Neuronal stem cell (in vitro differentiated cells): ENCODE measurements around the gene CADM3. TPM values are rescaled to one million over a fixed set of nuclear protein-coding genes. Genes with fewer than 3 reads are reported as not detected.

Experiments used
- DNase-seq: peaks from one replicate; pipeline ENCODE4 v3.0.0-alpha.2; 2013; ENCODE audit warnings: low spot score
- H2AFZ ChIP-seq: one replicate; pipeline ENCODE4 v1.6.1; 2013; ENCODE audit warnings: mild to moderate bottlenecking, low read length, inconsistent platforms
- H2AK5ac ChIP-seq: 2 replicates; pipeline ENCODE4 v1.6.1; 2013; ENCODE audit warnings: low read depth, mild to moderate bottlenecking, inconsistent platforms, low read length, moderate library complexity, mixed read lengths
- H2BK120ac ChIP-seq: 2 replicates; pipeline ENCODE4 v1.6.1; 2013; ENCODE audit warnings: low read depth, mild to moderate bottlenecking, inconsistent platforms, low read length, moderate library complexity, mixed read lengths
- H2BK12ac ChIP-seq: one replicate; pipeline ENCODE4 v1.6.1; 2013; ENCODE audit warnings: low read length, inconsistent platforms
- H2BK15ac ChIP-seq: 2 replicates; pipeline ENCODE4 v1.6.1; 2013; ENCODE audit warnings: mild to moderate bottlenecking, low read length, inconsistent platforms, mixed read lengths
- H2BK5ac ChIP-seq: one replicate; pipeline ENCODE4 v1.6.1; 2013; ENCODE audit warnings: inconsistent platforms, mild to moderate bottlenecking, low read length, moderate library complexity
- H3K14ac ChIP-seq: one replicate; pipeline ENCODE4 v1.6.1; 2013; ENCODE audit warnings: low read length, inconsistent platforms
- H3K18ac ChIP-seq: 2 replicates; pipeline ENCODE4 v1.6.1; 2013; ENCODE audit warnings: low read length, inconsistent platforms
- H3K23ac ChIP-seq: 2 replicates; pipeline ENCODE4 v1.6.1; 2013; ENCODE audit warnings: low read depth, mild to moderate bottlenecking, mixed read lengths, low read length, inconsistent platforms; ENCODE audit not compliant: poor library complexity
- H3K27ac ChIP-seq: replicated peaks from 3 replicates; pipeline ENCODE4 v1.5.1; 2013; ENCODE audit warnings: low read length, inconsistent platforms
- H3K27me3 ChIP-seq, 3 experiments: 2 replicates each; pipeline ENCODE4 v1.6.1; 2013; ENCODE audit warnings: low read length in 3 of 3, mild to moderate bottlenecking in 2 of 3, inconsistent platforms in 1 of 3, low read depth in 1 of 3, mixed read lengths in 1 of 3, moderate library complexity in 1 of 3; ENCODE audit not compliant: control insufficient read depth in 3 of 3, insufficient read depth in 3 of 3
- H3K36me3 ChIP-seq, 2 donors: replicated peaks in 1 of 2; 2 replicates each; pipeline ENCODE4 v1.6.1; 2013; ENCODE audit warnings: low read length in 2 of 2; ENCODE audit not compliant: control insufficient read depth in 2 of 2, insufficient read depth in 2 of 2
- H3K4ac ChIP-seq: 2 replicates; pipeline ENCODE4 v1.6.1; 2013; ENCODE audit warnings: inconsistent platforms, mild to moderate bottlenecking, low read length, moderate library complexity
- H3K4me1 ChIP-seq, 2 donors: 1 replicate in 1 of 2; 2 replicates in 1 of 2; pipeline ENCODE4 v1.6.1; 2013; ENCODE audit warnings: low read length in 2 of 2, low read depth in 1 of 2; ENCODE audit not compliant: control insufficient read depth in 2 of 2, insufficient read depth in 1 of 2
- H3K4me2 ChIP-seq: one replicate; pipeline ENCODE4 v1.6.1; 2013; ENCODE audit warnings: mild to moderate bottlenecking, low read length, inconsistent platforms; ENCODE audit not compliant: insufficient read depth, poor library complexity, severe bottlenecking
- H3K4me3 ChIP-seq, 2 donors: 2 replicates each; pipeline ENCODE4 v1.5.1; 2013; ENCODE audit warnings: low read length in 2 of 2, mild to moderate bottlenecking in 2 of 2, inconsistent platforms in 1 of 2, moderate library complexity in 1 of 2
- H3K79me1 ChIP-seq: one replicate; pipeline ENCODE4 v1.6.1; 2013; ENCODE audit warnings: low read depth, mild to moderate bottlenecking, inconsistent platforms, low read length, moderate library complexity
- H3K9ac ChIP-seq: one replicate; pipeline ENCODE4 v1.6.1; 2013; ENCODE audit warnings: mild to moderate bottlenecking, low read depth, low read length, inconsistent platforms; ENCODE audit not compliant: poor library complexity
- H3K9me3 ChIP-seq, 2 donors: replicated peaks in 1 of 2; 2 replicates each; pipeline versions ENCODE3 to v1.6.1; 2013; ENCODE audit warnings: low read length in 2 of 2, mild to moderate bottlenecking in 2 of 2, inconsistent platforms in 1 of 2, low read depth in 1 of 2, mixed read lengths in 1 of 2, moderate library complexity in 1 of 2; ENCODE audit not compliant: control insufficient read depth in 2 of 2, insufficient read depth in 1 of 2
- H4K8ac ChIP-seq: one replicate; pipeline ENCODE4 v1.6.1; 2013; ENCODE audit warnings: low read depth, mild to moderate bottlenecking, inconsistent platforms, low read length, moderate library complexity
- H4K91ac ChIP-seq: one replicate; pipeline ENCODE4 v1.6.1; 2013; ENCODE audit warnings: low read length, low read depth, mild to moderate bottlenecking, inconsistent platforms; ENCODE audit not compliant: poor library complexity
- WGBS, 2 donors: extraction: QIAGEN DNeasy Blood & Tissue Kit; methylation state at CpG; one replicate each; pipeline ENCODE4 v1.1.7; 2013; ENCODE audit warnings: missing lambda C conversion rate in 2 of 2, mixed read lengths in 1 of 2; ENCODE audit not compliant: insufficient read length in 2 of 2, insufficient replicate concordance in 1 of 2; ENCODE audit errors: extremely low coverage in 2 of 2; 5-methylcytosine and 5-hydroxymethylcytosine counted together
- polyA plus RNA-seq, 2 experiments: library from polyadenylated mRNA; stranded (reverse); fragments of 200-250 nt; gene quantifications; one replicate each; pipeline ENCODE4 v1.2.3, GENCODE V29; 2013

The CADM3 gene, protein sequence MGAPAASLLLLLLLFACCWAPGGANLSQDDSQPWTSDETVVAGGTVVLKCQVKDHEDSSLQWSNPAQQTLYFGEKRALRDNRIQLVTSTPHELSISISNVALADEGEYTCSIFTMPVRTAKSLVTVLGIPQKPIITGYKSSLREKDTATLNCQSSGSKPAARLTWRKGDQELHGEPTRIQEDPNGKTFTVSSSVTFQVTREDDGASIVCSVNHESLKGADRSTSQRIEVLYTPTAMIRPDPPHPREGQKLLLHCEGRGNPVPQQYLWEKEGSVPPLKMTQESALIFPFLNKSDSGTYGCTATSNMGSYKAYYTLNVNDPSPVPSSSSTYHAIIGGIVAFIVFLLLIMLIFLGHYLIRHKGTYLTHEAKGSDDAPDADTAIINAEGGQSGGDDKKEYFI
- 8.9 TPM for polyA plus RNA-seq (2013, experiment 1 of 2)
- polyA plus RNA-seq (2013, experiment 2 of 2), result 9.2 TPM

- no peak within 1 kb of the TSS for H2BK120ac ChIP-seq
- H3K27me3 ChIP-seq, result peaks cover 0 to 13% (median 0%) of the 10 kb centered on the region in 3 experiments
- no peak within 1 kb of the TSS for H3K27ac ChIP-seq
- no peak within 1 kb of the TSS for H3K14ac ChIP-seq
- DNase-seq, result peak; percentile 61
- H4K91ac ChIP-seq, result no peak within 1 kb of the TSS
- H3K18ac ChIP-seq, result peak within 1 kb of the TSS; percentile 84
- no peak within 1 kb of the TSS for H2BK15ac ChIP-seq
- peak within 1 kb of the TSS; percentile 88 for H2AFZ ChIP-seq
- H2BK5ac ChIP-seq, result no peak within 1 kb of the TSS
- WGBS, 2 donors, result no CpG with 5 or more reads among the region's 29 CpGs
- peak within 1 kb of the TSS; percentile 57 for H4K8ac ChIP-seq
- H2BK12ac ChIP-seq, result no peak within 1 kb of the TSS
- H3K9me3 ChIP-seq, result no peaks in the 10 kb centered on the region
- no peaks in the 10 kb centered on the region for H3K36me3 ChIP-seq
- peak within 1 kb of the TSS; percentile 90 for H3K9ac ChIP-seq
- peaks cover 3% of the 10 kb centered on the region for H3K79me1 ChIP-seq
- no peak within 1 kb of the TSS for H3K4ac ChIP-seq
- peak within 1 kb of the TSS; percentile 95 for H3K4me2 ChIP-seq
- H3K23ac ChIP-seq, result peak within 1 kb of the TSS; percentile 76
- H2AK5ac ChIP-seq, result no peak within 1 kb of the TSS
- H3K4me3 ChIP-seq, result peak within 1 kb of the TSS; percentile 65 to 89
- peaks cover 8 to 11% of the 10 kb centered on the region in 2 donors for H3K4me1 ChIP-seq
These were observed at the start of gene CADM3 for GRCh38 chr1:159171254-159171687. Gene CADM3 (plus strand): TSS chr1:159171615. CDS start chr1:159171766, 151 bp downstream.

DNA sequence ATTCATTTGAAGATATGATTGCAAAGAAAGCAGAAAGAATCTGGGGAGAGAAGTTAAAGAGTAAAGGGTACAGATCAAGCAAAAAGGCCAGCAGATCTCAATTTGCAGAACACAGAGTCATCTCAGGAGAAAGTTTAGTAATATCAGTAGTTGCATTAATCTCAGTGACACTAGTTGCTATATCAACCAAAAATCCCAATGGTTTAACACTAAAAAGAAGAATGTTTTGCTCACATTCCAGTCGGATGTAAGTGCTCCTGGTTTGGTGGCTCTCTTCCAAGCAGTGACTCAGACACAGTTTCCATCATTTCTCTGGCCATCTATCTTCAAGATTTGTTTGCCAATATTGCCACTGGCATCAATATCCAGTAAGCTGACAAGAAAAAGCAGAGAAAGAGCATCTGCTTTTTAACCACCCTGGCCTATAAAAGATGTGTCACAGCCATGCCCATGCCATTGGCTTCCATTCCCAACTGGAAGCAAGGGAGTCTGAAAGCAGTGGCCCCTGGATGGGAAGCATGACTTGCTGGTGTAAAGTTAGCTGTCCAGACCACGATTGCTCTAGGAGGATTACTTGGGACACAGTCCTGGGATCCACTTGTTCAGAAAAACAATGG is 49.3 kb upstream of the CADM3 start:
- Histone ChIP-seq H2BK15ac (no peak overlapping the region), H2AFZ (no peak overlapping the region), H4K91ac (no peak overlapping the region), H3K9ac (no peak overlapping the region), H3K23ac (no peak overlapping the region), H3K79me1 (no peaks in the 10 kb centered on the region), H3K18ac (no peak overlapping the region), H3K4me2 (no peak overlapping the region), H2BK5ac (no peak overlapping the region), H2BK12ac (no peak overlapping the region), H3K4ac (no peak overlapping the region), H3K36me3 (no peaks in the 10 kb centered on the region), H3K27me3 (no peaks in the 10 kb centered on the region), H3K9me3 (no peaks in the 10 kb centered on the region), H2AK5ac (no peak overlapping the region), H3K27ac (no peak overlapping the region), H3K4me3 (no peak overlapping the region), H3K14ac (no peak overlapping the region), H3K4me1 (no peaks in the 10 kb centered on the region), H4K8ac (no peak overlapping the region), H2BK120ac (no peak overlapping the region)
- DNase-seq, result no peak
- WGBS, 2 donors, result no CpG with 5 or more reads among the region's 2 CpGs

GRCh38 chr1:159123587-159123986 is 47.8 kb upstream of the CADM3 start:
- no peak overlapping the region for H4K8ac ChIP-seq
- H3K27ac ChIP-seq, result no peak overlapping the region
- no peaks in the 10 kb centered on the region for H3K36me3 ChIP-seq
- no peak overlapping the region for H3K18ac ChIP-seq
- H3K4me3 ChIP-seq, result no peak overlapping the region
- no peaks in the 10 kb centered on the region for H3K79me1 ChIP-seq
- no peak overlapping the region for H3K4me2 ChIP-seq
- no peaks in the 10 kb centered on the region for H3K4me1 ChIP-seq
- H3K9me3 ChIP-seq, result no peaks in the 10 kb centered on the region
- no peaks in the 10 kb centered on the region for H3K27me3 ChIP-seq
- H2BK120ac ChIP-seq, result no peak overlapping the region
- no peak overlapping the region for H2AFZ ChIP-seq
- H2AK5ac ChIP-seq, result no peak overlapping the region
- H3K23ac ChIP-seq, result no peak overlapping the region
- H3K14ac ChIP-seq, result no peak overlapping the region
- H3K9ac ChIP-seq, result no peak overlapping the region
- H3K4ac ChIP-seq, result no peak overlapping the region
- no peak for DNase-seq
- no peak overlapping the region for H4K91ac ChIP-seq
- WGBS, 2 donors, result no CpG with 5 or more reads among the region's 5 CpGs
- no peak overlapping the region for H2BK5ac ChIP-seq
- no peak overlapping the region for H2BK12ac ChIP-seq
- no peak overlapping the region for H2BK15ac ChIP-seq

DNA sequence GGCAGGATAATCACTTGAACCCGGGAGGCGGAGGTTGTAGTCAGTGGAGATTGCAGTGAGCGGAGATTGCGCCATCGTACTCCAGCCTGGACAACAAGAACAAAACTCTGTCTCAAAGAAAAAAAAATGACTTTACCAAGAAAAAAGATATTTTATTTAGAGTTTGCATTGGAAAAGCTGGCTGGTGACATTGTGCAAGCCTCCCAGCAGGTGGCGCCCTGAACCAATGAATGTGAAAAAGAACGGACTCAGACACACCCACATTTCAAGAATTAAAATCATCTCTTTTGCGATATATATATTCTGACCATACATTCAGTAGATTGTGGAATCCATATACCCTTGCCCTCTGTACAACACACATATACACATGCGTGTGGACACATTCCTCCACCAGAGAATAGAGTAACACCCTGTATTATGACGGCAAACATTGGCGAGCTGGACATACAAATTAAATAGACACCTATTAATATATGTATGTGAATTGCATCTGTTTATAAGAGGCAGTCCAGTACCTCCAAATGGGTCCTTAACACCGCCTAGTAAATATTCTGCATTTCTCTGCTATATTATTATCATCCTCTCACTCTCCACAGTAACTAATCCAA is 39.0 kb upstream of the CADM3 start:
- Histone ChIP-seq H3K4me1 (no peaks in the 10 kb centered on the region), H3K14ac (no peak overlapping the region), H3K9ac (no peak overlapping the region), H4K8ac (no peak overlapping the region), H3K18ac (no peak overlapping the region), H3K4me3 (no peak overlapping the region), H3K27me3 (no peaks in the 10 kb centered on the region), H2AK5ac (no peak overlapping the region), H3K79me1 (no peaks in the 10 kb centered on the region), H3K4ac (no peak overlapping the region), H3K4me2 (no peak overlapping the region), H3K23ac (no peak overlapping the region), H2AFZ (no peak overlapping the region), H2BK5ac (no peak overlapping the region), H3K27ac (no peak overlapping the region), H2BK15ac (no peak overlapping the region), H2BK12ac (no peak overlapping the region), H3K36me3 (no peaks in the 10 kb centered on the region), H3K9me3 (no peaks in the 10 kb centered on the region), H2BK120ac (no peak overlapping the region), H4K91ac (no peak overlapping the region)
- DNase-seq, result peak; percentile 57
- WGBS, 2 donors, result no CpG with 5 or more reads among the region's 12 CpGs
